ENCODE results near the gene JPH3. TPM values are rescaled to one million over a fixed set of nuclear protein-coding genes. Genes with fewer than 3 reads are reported as not detected.

Gene JPH3
- polyA plus RNA-seq, 1 donor (not counting 4 experiments of a cell fraction or from before 2014, with no cell fraction given): not detected

DNA sequence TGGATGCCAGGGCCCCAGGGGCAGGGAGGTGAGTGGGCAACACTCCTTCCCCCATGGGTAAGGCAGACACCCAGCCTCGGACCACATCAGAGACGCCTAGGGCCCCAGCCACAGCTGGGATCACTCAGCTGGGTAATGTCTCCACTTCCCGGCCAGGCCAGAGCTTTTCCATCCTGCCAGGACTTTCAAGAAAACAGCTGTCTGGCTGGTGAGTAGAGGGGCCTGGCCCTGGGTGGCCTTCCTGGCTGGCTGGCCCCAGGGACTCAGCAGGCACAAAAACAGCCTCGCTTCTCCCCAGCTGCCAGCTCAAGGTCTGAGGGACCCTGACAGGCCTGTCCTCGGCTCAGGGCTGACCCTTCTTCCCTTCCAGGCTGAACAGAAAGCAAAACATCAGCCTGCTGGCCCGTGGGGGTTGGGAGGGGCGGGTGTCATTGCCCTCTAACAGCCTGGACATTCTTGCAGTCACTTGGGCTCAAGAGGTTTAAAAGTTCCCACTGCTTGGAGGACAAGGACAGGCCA lies 45.3 kb upstream of the JPH3 start:
- Histone ChIP-seq H4K20me1 (ENCODE audit: control insufficient read depth, extremely low read depth, insufficient read depth, low read length) (no peaks in the 10 kb centered on the region), H3K4me2 (ENCODE audit: control insufficient read depth, extremely low read depth, insufficient read depth, low read depth, low read length) (no peak overlapping the region), H2AFZ (ENCODE audit: control insufficient read depth, low read length) (no peak overlapping the region), H3K9me1 (ENCODE audit: control insufficient read depth, extremely low read depth, insufficient read depth, low read length) (no peaks in the 10 kb centered on the region), H3K36me3 (ENCODE audit: control insufficient read depth in 2 of 2, extremely low read depth in 1 of 2, insufficient read depth in 2 of 2, low read length in 2 of 2) (no peaks in the 10 kb centered on the region), H3K9ac (ENCODE audit: control insufficient read depth, extremely low read depth, insufficient read depth, low read length) (no peak overlapping the region), H3K4me3 (ENCODE audit: control insufficient read depth in 2 of 3, extremely low read depth in 1 of 3, insufficient read depth in 2 of 3, low read depth in 1 of 3, low read length in 3 of 3) (no peak overlapping the region), H3K27me3 (ENCODE audit: control insufficient read depth, extremely low read depth, insufficient read depth, low read length) (peaks cover 24% of the 10 kb centered on the region), H3K4me1 (ENCODE audit: control insufficient read depth, extremely low read depth, insufficient read depth, low read length) (peaks cover 6% of the 10 kb centered on the region), H3K79me2 (ENCODE audit: control insufficient read depth, insufficient read depth, low read length) (no peaks in the 10 kb centered on the region), H3K27ac (ENCODE audit: control insufficient read depth, insufficient read depth, low read length) (no peak overlapping the region), H3K9me3 (ENCODE audit: control insufficient read depth, low read depth, low read length) (no peaks in the 10 kb centered on the region)
- dilution Hi-C loops (cut with MboI; ENCODE audit: extremely low pct_ligation_motif_present, low sequenced_read_pairs): no loop called here
- no peak for TF ChIP-seq EZH2 (IDR thresholded peaks at IDR 0.05; ENCODE audit: low read length)
- TF ChIP-seq, protein P1, sequence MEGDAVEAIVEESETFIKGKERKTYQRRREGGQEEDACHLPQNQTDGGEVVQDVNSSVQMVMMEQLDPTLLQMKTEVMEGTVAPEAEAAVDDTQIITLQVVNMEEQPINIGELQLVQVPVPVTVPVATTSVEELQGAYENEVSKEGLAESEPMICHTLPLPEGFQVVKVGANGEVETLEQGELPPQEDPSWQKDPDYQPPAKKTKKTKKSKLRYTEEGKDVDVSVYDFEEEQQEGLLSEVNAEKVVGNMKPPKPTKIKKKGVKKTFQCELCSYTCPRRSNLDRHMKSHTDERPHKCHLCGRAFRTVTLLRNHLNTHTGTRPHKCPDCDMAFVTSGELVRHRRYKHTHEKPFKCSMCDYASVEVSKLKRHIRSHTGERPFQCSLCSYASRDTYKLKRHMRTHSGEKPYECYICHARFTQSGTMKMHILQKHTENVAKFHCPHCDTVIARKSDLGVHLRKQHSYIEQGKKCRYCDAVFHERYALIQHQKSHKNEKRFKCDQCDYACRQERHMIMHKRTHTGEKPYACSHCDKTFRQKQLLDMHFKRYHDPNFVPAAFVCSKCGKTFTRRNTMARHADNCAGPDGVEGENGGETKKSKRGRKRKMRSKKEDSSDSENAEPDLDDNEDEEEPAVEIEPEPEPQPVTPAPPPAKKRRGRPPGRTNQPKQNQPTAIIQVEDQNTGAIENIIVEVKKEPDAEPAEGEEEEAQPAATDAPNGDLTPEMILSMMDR (optimal IDR thresholded peaks at IDR 0.05 in 1 of 3, IDR thresholded peaks at IDR 0.05 in 1 of 3, conservative IDR thresholded peaks at IDR 0.05 in 1 of 3; ENCODE audit: extremely low read depth in 1 of 3, insufficient read depth in 2 of 3, low read length in 3 of 3): no peak
- no peak for DNase-seq (ENCODE audit: low read depth, low spot score)
- no peak for FAIRE-seq

DNA sequence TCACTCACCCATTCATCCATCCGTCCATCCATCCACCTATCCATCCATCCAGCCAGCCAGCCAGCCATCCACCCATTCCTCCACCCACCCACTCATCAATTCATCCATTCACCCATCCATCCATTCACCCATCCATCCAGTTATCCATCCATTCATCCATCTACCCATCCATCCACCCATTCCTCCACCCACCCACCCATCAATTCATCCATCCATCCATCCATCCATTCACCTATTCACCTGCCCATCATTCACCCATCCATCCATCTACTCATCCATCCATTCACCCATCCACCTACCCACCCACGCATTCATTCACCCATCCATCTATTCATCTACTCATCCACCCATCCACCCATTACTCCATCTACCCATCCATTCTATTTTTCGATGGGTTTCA lies 43.6 kb upstream of the JPH3 start:
- Histone ChIP-seq H3K4me1 (ENCODE audit: control insufficient read depth, extremely low read depth, insufficient read depth, low read length) (no peaks in the 10 kb centered on the region), H3K9ac (ENCODE audit: control insufficient read depth, extremely low read depth, insufficient read depth, low read length) (no peak overlapping the region), H3K9me3 (ENCODE audit: control insufficient read depth, low read depth, low read length) (no peaks in the 10 kb centered on the region), H3K4me3 (ENCODE audit: control insufficient read depth in 2 of 3, extremely low read depth in 1 of 3, insufficient read depth in 2 of 3, low read depth in 1 of 3, low read length in 3 of 3) (no peak overlapping the region), H3K27ac (ENCODE audit: control insufficient read depth, insufficient read depth, low read length) (no peak overlapping the region), H3K27me3 (ENCODE audit: control insufficient read depth, extremely low read depth, insufficient read depth, low read length) (peaks cover 22% of the 10 kb centered on the region), H2AFZ (ENCODE audit: control insufficient read depth, low read length) (no peak overlapping the region), H3K36me3 (ENCODE audit: control insufficient read depth in 2 of 2, extremely low read depth in 1 of 2, insufficient read depth in 2 of 2, low read length in 2 of 2) (no peaks in the 10 kb centered on the region), H4K20me1 (ENCODE audit: control insufficient read depth, extremely low read depth, insufficient read depth, low read length) (no peaks in the 10 kb centered on the region), H3K4me2 (ENCODE audit: control insufficient read depth, extremely low read depth, insufficient read depth, low read depth, low read length) (no peak overlapping the region), H3K9me1 (ENCODE audit: control insufficient read depth, extremely low read depth, insufficient read depth, low read length) (no peaks in the 10 kb centered on the region), H3K79me2 (ENCODE audit: control insufficient read depth, insufficient read depth, low read length) (no peaks in the 10 kb centered on the region)
- dilution Hi-C loops (cut with MboI; ENCODE audit: extremely low pct_ligation_motif_present, low sequenced_read_pairs): no loop called here
- DNase-seq (ENCODE audit: low read depth, low spot score) (no peak), FAIRE-seq (no peak)
- no peak for TF ChIP-seq EZH2 (IDR thresholded peaks at IDR 0.05; ENCODE audit: low read length)
- TF ChIP-seq, protein P1 (optimal IDR thresholded peaks at IDR 0.05 in 1 of 3, IDR thresholded peaks at IDR 0.05 in 1 of 3, conservative IDR thresholded peaks at IDR 0.05 in 1 of 3; ENCODE audit: extremely low read depth in 1 of 3, insufficient read depth in 2 of 3, low read length in 3 of 3): no peak
